SK-N-SH (cell line): Measurements from ENCODE around the gene PCOLCE2. TPM values are rescaled to one million over a fixed set of nuclear protein-coding genes. Genes with fewer than 3 reads are reported as not detected.

Experiments
- CTCF ChIA-PET: fragments of 300-600, 350-600 bp; formaldehyde crosslinking; extraction: SDS; loops from one replicate; lab custom pipeline; 2021; lab: Yijun Ruan, JAX
- POLR2A ChIA-PET: fragments of 350-600 bp; sonication (Branson Sonifier 250); formaldehyde crosslinking; extraction: SDS; loops from one replicate; lab custom pipeline; 2020; ENCODE audit warnings: antibody characterized with exemption, inconsistent platforms; lab: Yijun Ruan, JAX
- DNase-seq: peaks from one replicate; pipeline ENCODE4 v3.0.0; 2012
- H2AFZ ChIP-seq: fragments of 200-600 bp; sonication (generic); 2 replicates; pipeline ENCODE4 v1.8.1; 2016; ENCODE audit warnings: antibody characterized with exemption, mild to moderate bottlenecking, low read depth
- H3F3A ChIP-seq: fragments of 200-600 bp; sonication (generic); replicated peaks from 2 replicates; pipeline ENCODE3; 2016; ENCODE audit warnings: antibody characterized with exemption, mild to moderate bottlenecking; ENCODE audit not compliant: insufficient read depth
- H3K27ac ChIP-seq, 2 experiments: fragments of 200-500 bp in 1 of 2; fragments of 200-600 bp in 1 of 2; sonication (Bioruptor generic) in 1 of 2; sonication (generic), shearing (Covaris generic) in 1 of 2; 2 replicates each; pipeline versions ENCODE4 v1.5.1 to v1.6.1; 2014 to 2016; ENCODE audit warnings: low read depth in 2 of 2, inconsistent platforms in 1 of 2, low read length in 1 of 2, mild to moderate bottlenecking in 1 of 2, mixed read lengths in 1 of 2
- H3K27me3 ChIP-seq: fragments of 200-600 bp; sonication (generic), shearing (Covaris generic); 2 replicates; pipeline ENCODE4 v1.6.1; 2016; ENCODE audit warnings: mixed run types; ENCODE audit not compliant: insufficient read depth
- H3K36me3 ChIP-seq, 2 experiments: fragments of 200-500 bp in 1 of 2; fragments of 200-600 bp in 1 of 2; sonication (Bioruptor generic) in 1 of 2; sonication (generic) in 1 of 2; replicated peaks in 1 of 2; 2 replicates each; pipeline versions ENCODE3 to v1.5.1; 2014 to 2016; ENCODE audit warnings: low read length in 1 of 2, mild to moderate bottlenecking in 1 of 2; ENCODE audit not compliant: insufficient read depth in 2 of 2, control insufficient read depth in 1 of 2
- H3K4me1 ChIP-seq, 2 experiments: fragments of 200-500 bp in 1 of 2; fragments of 200-600 bp in 1 of 2; sonication (Bioruptor generic) in 1 of 2; sonication (generic), shearing (Covaris generic) in 1 of 2; 2 replicates each; pipeline versions ENCODE4 v1.5.1 to v1.6.1; 2014 to 2016; ENCODE audit warnings: low read depth in 1 of 2, low read length in 1 of 2, mixed run types in 1 of 2; ENCODE audit not compliant: insufficient read depth in 2 of 2, control insufficient read depth in 1 of 2
- H3K4me2 ChIP-seq: fragments of 200-600 bp; sonication (generic), shearing (Covaris generic); 2 replicates; pipeline ENCODE4 v1.6.1; 2017; ENCODE audit warnings: mixed run types
- H3K4me3 ChIP-seq, 2 experiments: fragments of 200-500 bp in 1 of 2; fragments of 200-600 bp in 1 of 2; sonication (Bioruptor generic) in 1 of 2; sonication (generic), shearing (Covaris generic) in 1 of 2; 2 replicates each; pipeline versions ENCODE4 v1.5.1 to v1.8.1; 2014 to 2016; ENCODE audit warnings: low read depth in 2 of 2, inconsistent platforms in 1 of 2, low read length in 1 of 2, mild to moderate bottlenecking in 1 of 2, mixed read lengths in 1 of 2, moderate library complexity in 1 of 2
- H3K79me2 ChIP-seq: fragments of 200-600 bp; sonication (generic); 2 replicates; pipeline ENCODE4 v1.8.1; 2017; ENCODE audit warnings: mild to moderate bottlenecking; ENCODE audit not compliant: insufficient read depth
- H3K9ac ChIP-seq: fragments of 200-600 bp; sonication (generic); 2 replicates; pipeline ENCODE4 v1.6.1; 2017; ENCODE audit warnings: mixed run types
- H3K9me2 ChIP-seq: fragments of 200-600 bp; sonication (generic); 2 replicates; pipeline ENCODE4 v1.6.1; 2017; ENCODE audit warnings: mixed run types
- H3K9me3 ChIP-seq: fragments of 200-600 bp; sonication (generic); 2 replicates; pipeline ENCODE4 v1.6.1; 2017; ENCODE audit warnings: mixed run types, mild to moderate bottlenecking, moderate library complexity
- H4K20me1 ChIP-seq: fragments of 200-600 bp; sonication (generic); 2 replicates; pipeline ENCODE4 v1.6.1; 2017; ENCODE audit warnings: mild to moderate bottlenecking, mixed run types; ENCODE audit not compliant: insufficient read depth
- CHD2 ChIP-seq: fragments of 150-350 bp; IDR thresholded peaks from 2 replicates; pipeline ENCODE4 v1.6.1; 2018; ENCODE audit warnings: low read length; ENCODE audit not compliant: partially characterized antibody
- ELF1 ChIP-seq: IDR thresholded peaks from 2 replicates; pipeline ENCODE4 v1.4.0; 2012
- FOXM1 ChIP-seq: IDR thresholded peaks from 2 replicates; pipeline ENCODE4 v1.4.0; 2012; ENCODE audit warnings: low read depth, mild to moderate bottlenecking
- GABPA ChIP-seq: IDR thresholded peaks from 2 replicates; pipeline ENCODE4 v1.4.0; 2012; ENCODE audit warnings: low read depth, mild to moderate bottlenecking
- GATA2 ChIP-seq: sonication (generic); formaldehyde crosslinking; IDR thresholded peaks from 2 replicates; pipeline ENCODE4 v1.5.0; 2020; ENCODE audit warnings: mild to moderate bottlenecking, missing genetic modification reagents
- MXI1 ChIP-seq: IDR thresholded peaks from 2 replicates; pipeline ENCODE4 v1.6.1; 2012; ENCODE audit warnings: mild to moderate bottlenecking, low read depth, low read length, improper control_type of control experiment
- NFIC ChIP-seq: IDR thresholded peaks from 2 replicates; pipeline ENCODE4 v1.4.0; 2012; ENCODE audit warnings: borderline replicate concordance
- NRF1 ChIP-seq: IDR thresholded peaks from 2 replicates; pipeline ENCODE4 v1.6.1; 2012; ENCODE audit warnings: low read depth, mild to moderate bottlenecking, low read length
- RCOR1 ChIP-seq: fragments of 150-350 bp; IDR thresholded peaks from 2 replicates; pipeline ENCODE4 v1.6.1; 2017; ENCODE audit warnings: antibody characterized with exemption, low read length
- TAF1 ChIP-seq: IDR thresholded peaks from 2 replicates; pipeline ENCODE4 v1.6.1; 2012; ENCODE audit warnings: low read depth, mild to moderate bottlenecking, low read length, moderate library complexity, borderline replicate concordance
- YY1 ChIP-seq: IDR thresholded peaks from 2 replicates; pipeline ENCODE4 v1.4.0; 2012; ENCODE audit warnings: low read depth, mild to moderate bottlenecking
- WGBS: methylation state at CpG from one replicate; pipeline ENCODE4 v1.1.6; 2017; ENCODE audit warnings: low lambda C conversion rate; 5-methylcytosine and 5-hydroxymethylcytosine counted together
- polyA plus RNA-seq, 3 experiments: library from polyadenylated mRNA; depleted of rRNA; stranded (reverse); fragments of >200 nt; gene quantifications; 2 replicates each; pipeline ENCODE4 v1.2.3, GENCODE V29; 2012
- TF ChIP-seq, protein P1 (sequence below): IDR thresholded peaks from 2 replicates; pipeline ENCODE4 v1.4.0; 2012; ENCODE audit warnings: low read depth
- TF ChIP-seq, protein P2 (sequence below): IDR thresholded peaks from 2 replicates; pipeline ENCODE4 v1.4.0; 2012; ENCODE audit warnings: low read depth, borderline replicate concordance
- TF ChIP-seq, protein P3 (sequence below): fragments of 150-350 bp; IDR thresholded peaks from 2 replicates; pipeline ENCODE4 v1.6.1; 2017; ENCODE audit warnings: antibody characterized with exemption, low read length, low read depth, borderline replicate concordance
- TF ChIP-seq, protein P4 (sequence below): IDR thresholded peaks from 2 replicates; pipeline ENCODE4 v1.4.0; 2012; ENCODE audit warnings: low read depth, borderline replicate concordance
- TF ChIP-seq, protein P5 (sequence below): fragments of 200-600 bp; sonication (generic); IDR thresholded peaks from 2 replicates; pipeline ENCODE4 v1.6.1; 2017; ENCODE audit warnings: antibody characterized with exemption, mild to moderate bottlenecking, moderate library complexity

The PCOLCE2 gene
- polyA plus RNA-seq, 1 of the 3 experiments (the other 2 are of a cell fraction): 22.2 TPM

DNA sequence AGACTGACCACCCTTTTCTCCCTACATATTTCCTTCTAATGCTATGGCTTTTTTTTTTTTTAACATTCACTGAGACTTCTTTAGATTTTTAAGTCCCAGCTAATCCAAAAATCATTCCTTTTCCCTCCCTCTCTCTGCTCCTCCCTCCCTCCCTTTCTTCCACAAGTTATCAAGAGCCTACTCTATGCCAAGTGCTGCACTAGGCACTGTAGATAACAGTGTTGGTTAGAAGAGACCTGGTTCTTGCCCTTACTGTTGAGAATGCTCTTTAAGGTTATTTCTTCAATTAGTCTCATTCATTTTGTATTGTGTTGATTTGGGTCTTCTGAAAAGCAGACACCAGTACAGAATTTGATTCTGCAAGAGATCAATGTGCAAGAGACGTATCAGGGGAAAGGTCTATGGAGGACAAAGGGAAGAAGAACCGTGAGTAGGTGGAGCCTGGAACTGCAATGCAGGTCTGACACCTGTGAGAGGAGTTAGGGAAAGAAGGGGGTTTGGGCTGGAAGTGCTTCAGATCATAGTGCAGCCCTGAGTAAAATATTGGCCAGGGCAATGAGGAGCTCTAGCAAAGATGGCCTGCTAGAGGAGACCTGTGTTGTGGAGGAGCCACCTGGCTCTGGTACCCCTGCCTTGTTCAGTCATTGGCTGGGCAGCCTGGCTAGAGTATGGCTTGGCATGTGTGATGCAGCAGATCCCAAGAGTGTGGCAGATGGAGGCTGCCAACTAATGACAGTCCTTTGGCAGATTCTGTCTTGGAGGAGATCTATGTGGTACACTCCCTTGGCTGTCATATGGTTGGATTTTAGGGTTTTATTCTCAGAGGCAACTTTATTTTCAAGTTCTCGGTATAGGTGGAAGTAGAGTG, 9.7 kb upstream of the PCOLCE2 start:
- no peak for DNase-seq
- Histone ChIP-seq H3K9me3 (no peaks in the 10 kb centered on the region), H3K27me3 (no peaks in the 10 kb centered on the region), H2AFZ (no peak overlapping the region), H3F3A (peaks cover 17% of the 10 kb centered on the region), H3K9me2 (no peaks in the 10 kb centered on the region), H4K20me1 (no peaks in the 10 kb centered on the region), H3K4me1 (0 out of 4 replicates have a peak, but pooled peaks cover 0 to 6% of the 10 kb centered on the region in 2 experiments), H3K27ac (no peak overlapping the region), H3K4me3 (no peak overlapping the region), H3K79me2 (no peaks in the 10 kb centered on the region), H3K36me3 (no peaks in the 10 kb centered on the region)
- CTCF ChIA-PET: interaction anchor here (1.9 kb wide), 1 partner anchor 70 kb away, joined by 7 read pairs; no protein-coding TSS in a partner anchor
- POLR2A ChIA-PET: no interaction called here
- WGBS: 49% methylated on average over 3 of the region's 3 CpGs
- TF ChIP-seq, protein P1, sequence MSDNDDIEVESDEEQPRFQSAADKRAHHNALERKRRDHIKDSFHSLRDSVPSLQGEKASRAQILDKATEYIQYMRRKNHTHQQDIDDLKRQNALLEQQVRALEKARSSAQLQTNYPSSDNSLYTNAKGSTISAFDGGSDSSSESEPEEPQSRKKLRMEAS: no peak
- TF ChIP-seq, protein P2, sequence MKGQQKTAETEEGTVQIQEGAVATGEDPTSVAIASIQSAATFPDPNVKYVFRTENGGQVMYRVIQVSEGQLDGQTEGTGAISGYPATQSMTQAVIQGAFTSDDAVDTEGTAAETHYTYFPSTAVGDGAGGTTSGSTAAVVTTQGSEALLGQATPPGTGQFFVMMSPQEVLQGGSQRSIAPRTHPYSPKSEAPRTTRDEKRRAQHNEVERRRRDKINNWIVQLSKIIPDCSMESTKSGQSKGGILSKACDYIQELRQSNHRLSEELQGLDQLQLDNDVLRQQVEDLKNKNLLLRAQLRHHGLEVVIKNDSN: no peak
- TF ChIP-seq YY1 (no peak), ELF1 (no peak), GATA2 (no peak), MXI1 (no peak), CHD2 (no peak), RCOR1 (no peak), NRF1 (no peak), GABPA (no peak), NFIC (no peak), FOXM1 (no peak), TAF1 (no peak)
- TF ChIP-seq, protein P3, sequence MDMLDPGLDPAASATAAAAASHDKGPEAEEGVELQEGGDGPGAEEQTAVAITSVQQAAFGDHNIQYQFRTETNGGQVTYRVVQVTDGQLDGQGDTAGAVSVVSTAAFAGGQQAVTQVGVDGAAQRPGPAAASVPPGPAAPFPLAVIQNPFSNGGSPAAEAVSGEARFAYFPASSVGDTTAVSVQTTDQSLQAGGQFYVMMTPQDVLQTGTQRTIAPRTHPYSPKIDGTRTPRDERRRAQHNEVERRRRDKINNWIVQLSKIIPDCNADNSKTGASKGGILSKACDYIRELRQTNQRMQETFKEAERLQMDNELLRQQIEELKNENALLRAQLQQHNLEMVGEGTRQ: no peak
- TF ChIP-seq, protein P4, sequence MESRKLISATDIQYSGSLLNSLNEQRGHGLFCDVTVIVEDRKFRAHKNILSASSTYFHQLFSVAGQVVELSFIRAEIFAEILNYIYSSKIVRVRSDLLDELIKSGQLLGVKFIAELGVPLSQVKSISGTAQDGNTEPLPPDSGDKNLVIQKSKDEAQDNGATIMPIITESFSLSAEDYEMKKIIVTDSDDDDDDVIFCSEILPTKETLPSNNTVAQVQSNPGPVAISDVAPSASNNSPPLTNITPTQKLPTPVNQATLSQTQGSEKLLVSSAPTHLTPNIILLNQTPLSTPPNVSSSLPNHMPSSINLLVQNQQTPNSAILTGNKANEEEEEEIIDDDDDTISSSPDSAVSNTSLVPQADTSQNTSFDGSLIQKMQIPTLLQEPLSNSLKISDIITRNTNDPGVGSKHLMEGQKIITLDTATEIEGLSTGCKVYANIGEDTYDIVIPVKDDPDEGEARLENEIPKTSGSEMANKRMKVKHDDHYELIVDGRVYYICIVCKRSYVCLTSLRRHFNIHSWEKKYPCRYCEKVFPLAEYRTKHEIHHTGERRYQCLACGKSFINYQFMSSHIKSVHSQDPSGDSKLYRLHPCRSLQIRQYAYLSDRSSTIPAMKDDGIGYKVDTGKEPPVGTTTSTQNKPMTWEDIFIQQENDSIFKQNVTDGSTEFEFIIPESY: no peak
- TF ChIP-seq, protein P5, sequence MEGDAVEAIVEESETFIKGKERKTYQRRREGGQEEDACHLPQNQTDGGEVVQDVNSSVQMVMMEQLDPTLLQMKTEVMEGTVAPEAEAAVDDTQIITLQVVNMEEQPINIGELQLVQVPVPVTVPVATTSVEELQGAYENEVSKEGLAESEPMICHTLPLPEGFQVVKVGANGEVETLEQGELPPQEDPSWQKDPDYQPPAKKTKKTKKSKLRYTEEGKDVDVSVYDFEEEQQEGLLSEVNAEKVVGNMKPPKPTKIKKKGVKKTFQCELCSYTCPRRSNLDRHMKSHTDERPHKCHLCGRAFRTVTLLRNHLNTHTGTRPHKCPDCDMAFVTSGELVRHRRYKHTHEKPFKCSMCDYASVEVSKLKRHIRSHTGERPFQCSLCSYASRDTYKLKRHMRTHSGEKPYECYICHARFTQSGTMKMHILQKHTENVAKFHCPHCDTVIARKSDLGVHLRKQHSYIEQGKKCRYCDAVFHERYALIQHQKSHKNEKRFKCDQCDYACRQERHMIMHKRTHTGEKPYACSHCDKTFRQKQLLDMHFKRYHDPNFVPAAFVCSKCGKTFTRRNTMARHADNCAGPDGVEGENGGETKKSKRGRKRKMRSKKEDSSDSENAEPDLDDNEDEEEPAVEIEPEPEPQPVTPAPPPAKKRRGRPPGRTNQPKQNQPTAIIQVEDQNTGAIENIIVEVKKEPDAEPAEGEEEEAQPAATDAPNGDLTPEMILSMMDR: no peak
- TF ChIP-seq, all 33 proteins: peak for 0
- H3K4me2 ChIP-seq: no peak overlapping the region
- no peak overlapping the region for H3K9ac ChIP-seq
